PC-3 (cell line): ENCODE data around the gene LMBRD1. TPM values are rescaled to one million over a fixed set of nuclear protein-coding genes. Genes with fewer than 3 reads are reported as not detected.

ENCODE experiments used
- ATAC-seq: fragments of 200-7000 bp; cut with Tn5 transposase; 2 replicates; pipeline ENCODE4 v1.9.1; 2020; ENCODE audit warnings: mild to moderate bottlenecking, moderate library complexity
- BruUV-seq: library from RNA; stranded (reverse); fragments of 400-500 nt; replicated peaks from 2 replicates; lab custom pipeline; 2021; lab: Mats Ljungman, UMichigan
- CTCF ChIA-PET: fragments of 300-600 bp; sonication (Branson Sonifier 250); formaldehyde crosslinking; loops from one replicate; lab custom pipeline; 2022; ENCODE audit warnings: antibody characterized with exemption; lab: Charles Lee
- POLR2A ChIA-PET: fragments of 300-600 bp; sonication (Branson Sonifier 250); formaldehyde crosslinking; loops from one replicate; lab custom pipeline; 2022; ENCODE audit warnings: antibody characterized with exemption; ENCODE audit not compliant: unreplicated experiment; lab: Charles Lee
- DNase-seq: peaks from one replicate; pipeline ENCODE4 v3.0.0-alpha.2; 2015
- H2AFZ ChIP-seq: fragments of 300-600 bp; sonication (generic); 2 replicates; pipeline ENCODE4 v1.6.0; 2016; ENCODE audit warnings: antibody characterized with exemption, low read length
- H3F3A ChIP-seq: fragments of 300-600 bp; sonication (generic); one replicate; pipeline ENCODE4 v1.6.0; 2017; ENCODE audit warnings: antibody characterized with exemption, low read length, control low read depth, mild to moderate bottlenecking; ENCODE audit not compliant: unreplicated experiment
- H3K27ac ChIP-seq: fragments of 300-600 bp; sonication (generic); 2 replicates; pipeline ENCODE4 v1.5.1; 2016; ENCODE audit warnings: mild to moderate bottlenecking, low read length
- H3K27me3 ChIP-seq: fragments of 300-600 bp; sonication (generic); 2 replicates; pipeline ENCODE4 v1.6.1; 2016; ENCODE audit warnings: low read length, mixed read lengths
- H3K36me3 ChIP-seq: fragments of 300-600 bp; sonication (generic); 2 replicates; pipeline ENCODE4 v1.6.1; 2016; ENCODE audit warnings: low read depth, mixed run types, low read length, mixed read lengths
- H3K4me1 ChIP-seq: fragments of 300-600 bp; sonication (generic); 2 replicates; pipeline ENCODE4 v1.5.1; 2016; ENCODE audit warnings: low read length; ENCODE audit not compliant: insufficient read depth
- H3K4me2 ChIP-seq: fragments of 300-600 bp; sonication (generic); 2 replicates; pipeline ENCODE4 v1.6.0; 2016; ENCODE audit warnings: low read length
- H3K4me3 ChIP-seq: fragments of 300-600 bp; sonication (generic); 2 replicates; pipeline ENCODE4 v1.5.1; 2016; ENCODE audit warnings: mild to moderate bottlenecking, low read length, mixed read lengths
- H3K79me2 ChIP-seq: fragments of 300-600 bp; sonication (generic); 2 replicates; pipeline ENCODE4 v1.6.1; 2017; ENCODE audit warnings: low read length, mixed read lengths
- H3K9ac ChIP-seq: fragments of 300-600 bp; sonication (generic); 2 replicates; pipeline ENCODE4 v1.6.0; 2016; ENCODE audit warnings: mild to moderate bottlenecking, low read length
- H3K9me2 ChIP-seq: fragments of 300-600 bp; sonication (generic); replicated peaks from 2 replicates; pipeline ENCODE4 v1.6.1; 2016; ENCODE audit warnings: mixed run types, low read length, mixed read lengths
- H3K9me3 ChIP-seq: fragments of 300-600 bp; sonication (generic); 2 replicates; pipeline ENCODE4 v1.6.1; 2016; ENCODE audit warnings: low read length, mixed read lengths
- H4K20me1 ChIP-seq: fragments of 300-600 bp; sonication (generic); 2 replicates; pipeline ENCODE4 v1.6.1; 2016; ENCODE audit warnings: low read length, mixed read lengths
- CTCF ChIP-seq: fragments of 300-600 bp; sonication (generic); conservative IDR thresholded peaks from 2 replicates; pipeline ENCODE4 v1.5.1; 2017; ENCODE audit warnings: antibody characterized with exemption, low read depth, mild to moderate bottlenecking, low read length
- EZH2 ChIP-seq: fragments of 300-600 bp; sonication (generic); IDR thresholded peaks from one replicate; pipeline ENCODE4 v1.6.1; 2017; ENCODE audit warnings: antibody characterized with exemption, mild to moderate bottlenecking, low read length; ENCODE audit not compliant: unreplicated experiment
- EZH2phosphoT487 ChIP-seq: fragments of 300-600 bp; sonication (generic); IDR thresholded peaks from 2 replicates; pipeline ENCODE4 v1.6.1; 2018; ENCODE audit warnings: mild to moderate bottlenecking, antibody characterized with exemption, low read length, borderline replicate concordance
- intact Hi-C: fragments of 100-400 bp; cut with micrococcal nuclease; formaldehyde crosslinking; loops from 2 replicates; pipeline ENCODE4 v1.9.0; 2023
- total RNA-seq: library from RNA; depleted of rRNA; stranded (reverse); fragments of >200 nt; gene quantifications from 2 replicates; pipeline ENCODE4 v1.2.3, GENCODE V29; 2014

Gene LMBRD1
- total RNA-seq, 1 experiment from 2014 or later = 5.4 TPM

- no peaks in the 10 kb centered on the region for H3K79me2 ChIP-seq
- H3K27ac ChIP-seq = no peak overlapping the region
- no peaks in the 10 kb centered on the region for H3K9me2 ChIP-seq
- H2AFZ ChIP-seq = no peak overlapping the region
- TF ChIP-seq EZH2phosphoT487 (no peak), EZH2 (no peak), CTCF (no peak)
- H3F3A ChIP-seq = no peaks in the 10 kb centered on the region
- DNase-seq = no peak
- BruUV-seq = no TSS peak
- H3K4me3 ChIP-seq = no peak overlapping the region
- no peaks in the 10 kb centered on the region for H4K20me1 ChIP-seq
- no peak overlapping the region for H3K9ac ChIP-seq
- no peaks in the 10 kb centered on the region for H3K36me3 ChIP-seq
- POLR2A ChIA-PET = no interaction called here
- ATAC-seq = no peak
- H3K27me3 ChIP-seq = no peaks in the 10 kb centered on the region
- no peaks in the 10 kb centered on the region for H3K4me1 ChIP-seq
- no peak overlapping the region for H3K4me2 ChIP-seq
- CTCF ChIA-PET = no interaction called here
- H3K9me3 ChIP-seq = no peaks in the 10 kb centered on the region
- intact Hi-C loops = no loop called here
Measured at GRCh38 chr6:69693762-69694161, 103.0 kb downstream of the LMBRD1 start.

GRCh38 chr6:69690986-69691385, 105.8 kb downstream of the LMBRD1 start:
- no peaks in the 10 kb centered on the region for H3F3A ChIP-seq
- no peaks in the 10 kb centered on the region for H3K9me3 ChIP-seq
- no peaks in the 10 kb centered on the region for H4K20me1 ChIP-seq
- no peaks in the 10 kb centered on the region for H3K27me3 ChIP-seq
- intact Hi-C loops = no loop called here
- ChIA-PET CTCF (no interaction called here), POLR2A (no interaction called here)
- no peaks in the 10 kb centered on the region for H3K4me1 ChIP-seq
- ATAC-seq (no peak), DNase-seq (no peak)
- no peak overlapping the region for H3K9ac ChIP-seq
- H2AFZ ChIP-seq = no peak overlapping the region
- no peak overlapping the region for H3K4me3 ChIP-seq
- H3K9me2 ChIP-seq = no peaks in the 10 kb centered on the region
- H3K4me2 ChIP-seq = no peak overlapping the region
- no TSS peak for BruUV-seq
- no peak overlapping the region for H3K27ac ChIP-seq
- no peaks in the 10 kb centered on the region for H3K36me3 ChIP-seq
- TF ChIP-seq EZH2phosphoT487 = no peak
- no peak for TF ChIP-seq CTCF
- TF ChIP-seq EZH2 = no peak
- H3K79me2 ChIP-seq = no peaks in the 10 kb centered on the region

- ATAC-seq (no peak), DNase-seq (no peak)
- Histone ChIP-seq H3K36me3 (no peaks in the 10 kb centered on the region), H3F3A (no peaks in the 10 kb centered on the region), H3K27ac (no peak overlapping the region), H3K4me1 (no peaks in the 10 kb centered on the region), H3K9ac (no peak overlapping the region), H3K9me3 (no peaks in the 10 kb centered on the region), H3K27me3 (no peaks in the 10 kb centered on the region), H4K20me1 (no peaks in the 10 kb centered on the region), H3K4me2 (no peak overlapping the region), H2AFZ (no peak overlapping the region), H3K79me2 (no peaks in the 10 kb centered on the region), H3K9me2 (no peaks in the 10 kb centered on the region), H3K4me3 (no peak overlapping the region)
- CTCF ChIA-PET = no interaction called here
- TF ChIP-seq CTCF (no peak), EZH2phosphoT487 (no peak), EZH2 (no peak)
- POLR2A ChIA-PET = no interaction called here
- BruUV-seq = no TSS peak
- intact Hi-C loops = no loop called here
Measured at GRCh38 chr6:69680302-69680701, 116.5 kb downstream of the LMBRD1 start.
